ENCODE measurements around the gene ARAP1.
"Not testable (repeated sequence)": the region's sequence is repeated elsewhere in the genome, so short reads cannot be mapped to it uniquely, and the experiment has no call there.

Gene ARAP1

GRCh38 chr11:72752088-72752914, at the start of gene ARAP1:
Gene ARAP1, minus strand, starts transcription at chr11:72752408. Its CDS starts 25,280 bp downstream, at chr11:72727128.
- peak; percentile 55 to 58 for DNase-seq (ENCODE audit: extremely low read depth in 1 of 2, low read depth in 1 of 2)

GRCh38 chr11:72799441-72799840, 47.2 kb upstream of the ARAP1 start:
- no peak for DNase-seq (ENCODE audit: extremely low read depth in 1 of 2, low read depth in 1 of 2)

- no peak for DNase-seq (ENCODE audit: extremely low read depth in 1 of 2, low read depth in 1 of 2)
These were observed 46.2 kb upstream of the ARAP1 start for GRCh38 chr11:72798361-72798760.

GRCh38 chr11:72793425-72794367, 41.5 kb upstream of the ARAP1 start, which contains the start of gene STARD10:
Gene STARD10, minus strand, starts transcription at chr11:72794047. Its CDS starts 12,866 bp downstream, at chr11:72781181.
- peak; percentile 86 to 90 for DNase-seq (ENCODE audit: extremely low read depth in 1 of 2, low read depth in 1 of 2)

GRCh38 chr11:72793076-72793424, 40.8 kb upstream of the ARAP1 start:
- DNase-seq (ENCODE audit: extremely low read depth in 1 of 2, low read depth in 1 of 2) = no peak

- no peak for DNase-seq (ENCODE audit: extremely low read depth in 1 of 2, low read depth in 1 of 2)
These were observed 40.3 kb upstream of the ARAP1 start for GRCh38 chr11:72792437-72793021.

GRCh38 chr11:72791228-72791627, 39.0 kb upstream of the ARAP1 start:
- not testable (repeated sequence) for DNase-seq (ENCODE audit: extremely low read depth in 1 of 2, low read depth in 1 of 2)

GRCh38 chr11:72789493-72790131, 37.4 kb upstream of the ARAP1 start:
- no peak for DNase-seq (ENCODE audit: extremely low read depth in 1 of 2, low read depth in 1 of 2)

- DNase-seq (ENCODE audit: extremely low read depth in 1 of 2, low read depth in 1 of 2) = no peak
These were observed 36.0 kb upstream of the ARAP1 start for GRCh38 chr11:72788241-72788640.

- DNase-seq (ENCODE audit: extremely low read depth in 1 of 2, low read depth in 1 of 2) = no peak
These were observed 35.3 kb upstream of the ARAP1 start for GRCh38 chr11:72787216-72788104.

- no peak for DNase-seq (ENCODE audit: extremely low read depth in 1 of 2, low read depth in 1 of 2)
These were observed 34.4 kb upstream of the ARAP1 start for GRCh38 chr11:72786305-72787215.

- DNase-seq (ENCODE audit: extremely low read depth in 1 of 2, low read depth in 1 of 2) = no peak
These were observed 32.5 kb upstream of the ARAP1 start for GRCh38 chr11:72784662-72785061.

- no peak for DNase-seq (ENCODE audit: extremely low read depth in 1 of 2, low read depth in 1 of 2)
These were observed 31.1 kb upstream of the ARAP1 start for GRCh38 chr11:72783144-72783905.

GRCh38 chr11:72782081-72782920, 30.1 kb upstream of the ARAP1 start:
- DNase-seq (ENCODE audit: extremely low read depth in 1 of 2, low read depth in 1 of 2) = no peak

GRCh38 chr11:72781313-72782080, 29.3 kb upstream of the ARAP1 start:
- no peak for DNase-seq (ENCODE audit: extremely low read depth in 1 of 2, low read depth in 1 of 2)

- DNase-seq (ENCODE audit: extremely low read depth in 1 of 2, low read depth in 1 of 2) = no peak
These were observed 28.8 kb upstream of the ARAP1 start for GRCh38 chr11:72781063-72781312.
